Keratinocyte (primary cell): Measurements from ENCODE around the gene PHF12.

Source experiments
- EZH2 ChIP-seq: IDR thresholded peaks from one replicate; pipeline ENCODE4 v1.6.1; 2012; ENCODE audit warnings: inconsistent platforms, mild to moderate bottlenecking, low read length, moderate library complexity
- TF ChIP-seq, protein P1 (sequence below), 3 experiments: IDR thresholded peaks in 1 of 3; conservative IDR thresholded peaks in 1 of 3; optimal IDR thresholded peaks in 1 of 3; 2 replicates in 2 of 3; 3 replicates in 1 of 3; pipeline versions ENCODE3 to v1.5.1; 2011; ENCODE audit warnings: low read length in 3 of 3, mild to moderate bottlenecking in 3 of 3, moderate library complexity in 2 of 3, control low read depth in 1 of 3, inconsistent platforms in 1 of 3; ENCODE audit not compliant: insufficient read depth in 2 of 3; ENCODE audit errors: extremely low read depth in 1 of 3

DNA sequence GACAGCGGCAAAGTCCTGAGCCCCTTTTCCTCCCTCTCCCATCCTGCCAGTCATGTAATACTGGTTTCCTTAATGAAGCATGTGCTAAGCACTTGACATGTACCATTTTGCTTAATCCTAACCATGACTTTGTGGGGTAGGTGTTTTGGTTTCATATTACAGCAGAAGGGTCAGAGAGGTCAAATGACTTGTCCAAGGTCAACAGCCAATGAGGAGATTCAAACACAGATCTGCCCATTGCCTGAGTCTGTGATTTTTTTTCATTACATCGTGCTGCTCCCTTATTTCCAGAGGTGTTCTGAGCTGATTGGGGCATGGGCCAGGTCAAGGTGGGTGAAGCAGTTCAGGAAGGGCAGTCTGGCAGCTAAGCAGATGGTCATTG lies 17.6 kb upstream of the PHF12 start:
- TF ChIP-seq, protein P1, sequence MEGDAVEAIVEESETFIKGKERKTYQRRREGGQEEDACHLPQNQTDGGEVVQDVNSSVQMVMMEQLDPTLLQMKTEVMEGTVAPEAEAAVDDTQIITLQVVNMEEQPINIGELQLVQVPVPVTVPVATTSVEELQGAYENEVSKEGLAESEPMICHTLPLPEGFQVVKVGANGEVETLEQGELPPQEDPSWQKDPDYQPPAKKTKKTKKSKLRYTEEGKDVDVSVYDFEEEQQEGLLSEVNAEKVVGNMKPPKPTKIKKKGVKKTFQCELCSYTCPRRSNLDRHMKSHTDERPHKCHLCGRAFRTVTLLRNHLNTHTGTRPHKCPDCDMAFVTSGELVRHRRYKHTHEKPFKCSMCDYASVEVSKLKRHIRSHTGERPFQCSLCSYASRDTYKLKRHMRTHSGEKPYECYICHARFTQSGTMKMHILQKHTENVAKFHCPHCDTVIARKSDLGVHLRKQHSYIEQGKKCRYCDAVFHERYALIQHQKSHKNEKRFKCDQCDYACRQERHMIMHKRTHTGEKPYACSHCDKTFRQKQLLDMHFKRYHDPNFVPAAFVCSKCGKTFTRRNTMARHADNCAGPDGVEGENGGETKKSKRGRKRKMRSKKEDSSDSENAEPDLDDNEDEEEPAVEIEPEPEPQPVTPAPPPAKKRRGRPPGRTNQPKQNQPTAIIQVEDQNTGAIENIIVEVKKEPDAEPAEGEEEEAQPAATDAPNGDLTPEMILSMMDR (optimal IDR thresholded peaks at IDR 0.05 in 1 of 3, IDR thresholded peaks at IDR 0.05 in 1 of 3, conservative IDR thresholded peaks at IDR 0.05 in 1 of 3; ENCODE audit: extremely low read depth in 1 of 3, insufficient read depth in 2 of 3, low read length in 3 of 3) = no peak
- no peak for TF ChIP-seq EZH2
